ENCODE measurements around the gene SRRM2.

SRRM2 gene
- total RNA-seq: 46.9 to 632 (median 149) reads per million in 17 experiments

GRCh38 chr16:2752035-2752849 lies at the start of gene SRRM2:
Gene SRRM2, plus strand, starts transcription at chr16:2752638. Its CDS starts 3,727 bp downstream, at chr16:2756365.
- DNase-seq: peak; percentile 97 to 99 (median 98)

- DNase-seq: no peak
These were observed 49.3 kb upstream of the SRRM2 start for GRCh38 chr16:2702871-2703745.

DNA sequence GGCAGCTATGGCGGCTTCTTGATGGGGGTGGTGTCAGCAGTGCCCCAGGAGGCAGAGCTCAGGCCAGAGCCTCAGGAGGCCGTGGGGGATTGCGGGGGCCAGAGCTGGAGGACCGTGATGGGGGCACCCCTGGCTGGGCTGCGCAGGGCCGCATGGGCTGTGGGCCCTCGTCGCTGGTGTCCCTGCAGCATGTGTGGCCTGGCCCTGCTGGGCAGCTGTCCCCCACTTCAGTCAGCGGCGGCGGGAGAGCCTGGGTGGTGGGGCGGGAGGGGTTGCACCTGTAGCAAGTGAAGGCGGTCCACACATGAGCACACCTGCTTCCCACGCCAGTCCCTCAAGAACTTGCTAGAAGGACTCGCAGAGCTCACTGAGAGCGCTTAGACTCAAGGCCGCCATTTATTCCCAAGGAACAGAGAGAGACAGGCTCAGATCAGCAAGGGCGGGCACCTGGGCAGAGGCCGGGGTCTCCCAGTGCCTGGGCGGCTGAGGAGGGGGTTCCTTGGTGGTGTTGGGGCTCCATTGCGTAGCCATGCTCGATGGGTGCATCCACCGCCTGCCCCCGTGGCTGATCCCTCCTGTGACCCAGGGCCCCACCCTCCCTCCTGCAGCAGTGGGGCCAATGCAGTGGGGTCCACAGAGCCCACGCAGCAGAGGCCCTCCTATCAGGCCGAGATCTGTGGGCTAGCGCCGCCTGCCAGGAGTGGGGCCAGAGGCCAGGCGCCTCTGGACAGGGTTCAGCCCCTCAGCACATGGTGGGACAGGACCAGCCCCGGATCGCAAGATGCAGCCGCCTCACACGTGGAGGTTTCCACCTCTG lies 48.1 kb upstream of the SRRM2 start:
- DNase-seq: no peak

DNA sequence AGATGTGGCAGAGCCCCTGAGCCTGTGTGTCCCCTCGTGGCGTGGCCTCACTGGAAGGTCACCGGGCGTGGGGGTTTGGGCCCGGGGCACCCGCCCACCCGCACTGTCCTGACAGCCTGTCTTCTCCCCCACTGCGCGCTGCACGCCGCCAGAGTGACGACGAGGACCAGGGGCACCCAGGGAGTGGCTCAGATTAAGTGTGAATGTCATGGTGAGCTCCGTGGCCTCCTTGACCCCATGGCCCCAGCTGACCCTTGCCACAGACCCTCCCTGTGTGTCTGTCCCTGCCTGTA lies 47.5 kb upstream of the SRRM2 start:
- no peak for DNase-seq

- DNase-seq: no peak
These were observed 47.1 kb upstream of the SRRM2 start for GRCh38 chr16:2705351-2705750.

GRCh38 chr16:2706085-2706484 lies 46.4 kb upstream of the SRRM2 start:
- DNase-seq: no peak

DNA sequence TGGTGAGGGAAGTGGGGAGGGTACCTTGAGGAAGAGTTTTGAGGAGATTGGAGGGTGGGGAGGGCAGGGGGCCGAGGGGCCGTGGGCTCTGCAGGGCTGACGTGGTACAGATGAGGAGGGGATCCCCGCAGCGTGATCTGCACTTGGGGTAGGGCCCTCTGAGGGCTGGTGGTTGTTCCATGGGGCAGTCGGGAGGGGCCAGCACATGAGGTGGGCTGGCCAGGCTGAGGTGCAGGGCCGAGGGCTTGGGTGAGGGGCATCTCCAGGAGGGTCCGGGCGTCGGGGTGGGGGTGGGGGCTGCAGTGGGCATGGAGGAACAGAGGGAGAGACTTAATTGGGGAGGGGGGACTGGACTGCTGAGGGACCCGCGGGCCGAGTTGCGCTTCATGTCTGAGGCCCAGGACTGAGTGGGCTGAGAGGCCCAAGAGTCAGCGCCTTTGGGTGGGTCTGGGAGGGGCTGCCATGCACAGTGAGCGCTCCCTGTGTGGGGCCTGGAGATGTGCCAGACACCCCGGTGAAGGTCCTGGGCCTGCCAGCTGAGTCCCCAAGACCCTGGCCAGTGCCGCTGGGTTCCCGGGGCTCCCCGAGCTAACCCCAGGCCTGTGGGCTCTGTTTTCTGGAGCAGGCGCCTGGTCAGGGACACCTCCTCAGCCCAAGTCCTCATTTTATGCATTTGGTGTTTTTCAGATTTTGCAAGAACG lies 45.7 kb upstream of the SRRM2 start:
- no peak for DNase-seq

DNA sequence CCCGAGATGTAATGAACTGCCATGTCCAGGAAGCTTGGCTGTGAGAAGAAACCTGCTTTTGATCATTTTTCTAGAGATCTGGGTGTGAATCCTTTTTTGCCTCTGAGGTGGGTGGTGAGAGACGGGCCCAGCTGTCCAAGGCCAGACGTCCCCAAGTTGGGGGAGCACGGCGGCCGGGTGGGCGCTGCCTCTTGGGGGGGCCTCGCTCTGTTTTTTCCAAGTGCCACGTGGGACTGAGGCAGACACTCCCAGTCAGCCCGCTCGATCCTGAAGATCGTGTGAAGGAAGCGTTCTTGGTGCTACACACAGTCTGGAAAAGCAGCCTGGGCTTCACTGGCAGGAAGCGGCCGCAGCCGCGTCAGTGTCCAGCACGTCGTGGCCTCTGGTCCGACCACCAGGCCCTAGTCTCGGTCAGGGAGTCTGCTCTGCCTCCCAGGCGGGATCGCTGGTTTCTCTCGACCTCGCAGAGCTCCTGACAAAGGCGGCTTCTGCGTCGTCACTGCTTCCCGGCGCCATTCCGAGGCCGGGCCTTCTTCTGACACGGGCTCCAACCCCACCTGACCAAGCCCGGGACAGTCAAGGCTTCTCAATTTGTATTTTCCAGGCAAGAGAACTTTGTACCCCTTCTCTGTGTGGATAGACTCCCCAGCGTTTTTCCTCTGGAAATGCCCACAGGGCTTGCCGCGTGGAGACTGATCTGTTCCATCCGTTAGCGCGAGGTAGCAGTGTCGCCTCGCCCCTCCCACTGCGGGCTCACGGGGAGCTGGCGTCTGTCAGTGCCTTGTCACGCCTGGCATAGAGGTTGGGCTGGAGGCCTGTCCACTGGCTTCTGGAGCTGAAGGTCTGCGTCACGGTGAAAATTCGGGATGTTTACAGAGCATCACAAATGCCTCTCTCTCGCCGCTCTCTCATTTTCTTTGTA lies 44.8 kb upstream of the SRRM2 start:
- DNase-seq: no peak

- no peak for DNase-seq
These were observed 44.2 kb upstream of the SRRM2 start for GRCh38 chr16:2708290-2708639.

GRCh38 chr16:2708955-2709587 lies 43.4 kb upstream of the SRRM2 start:
- no peak for DNase-seq

DNA sequence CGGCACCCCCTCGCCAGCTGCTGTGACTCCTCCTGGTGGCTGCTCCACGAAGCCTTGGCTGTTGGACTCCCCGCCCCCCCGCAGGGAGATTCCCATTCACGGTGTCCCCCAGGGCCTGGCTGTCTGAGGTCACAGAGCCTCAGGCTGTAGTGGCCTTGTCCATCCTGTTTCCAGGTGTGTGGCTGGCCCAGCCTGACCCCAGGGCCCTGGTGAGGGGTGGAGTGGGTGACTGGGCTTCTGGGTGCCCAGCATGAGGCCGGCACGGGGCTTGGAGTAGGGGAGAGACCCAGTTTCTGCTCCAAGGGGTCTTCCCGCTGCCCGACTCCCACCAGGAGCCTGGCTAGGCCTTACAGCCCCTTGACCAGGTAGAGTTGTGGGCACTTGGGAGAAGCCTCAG lies 42.9 kb upstream of the SRRM2 start:
- DNase-seq: no peak

GRCh38 chr16:2710021-2710710 lies 42.3 kb upstream of the SRRM2 start:
- DNase-seq: no peak

DNA sequence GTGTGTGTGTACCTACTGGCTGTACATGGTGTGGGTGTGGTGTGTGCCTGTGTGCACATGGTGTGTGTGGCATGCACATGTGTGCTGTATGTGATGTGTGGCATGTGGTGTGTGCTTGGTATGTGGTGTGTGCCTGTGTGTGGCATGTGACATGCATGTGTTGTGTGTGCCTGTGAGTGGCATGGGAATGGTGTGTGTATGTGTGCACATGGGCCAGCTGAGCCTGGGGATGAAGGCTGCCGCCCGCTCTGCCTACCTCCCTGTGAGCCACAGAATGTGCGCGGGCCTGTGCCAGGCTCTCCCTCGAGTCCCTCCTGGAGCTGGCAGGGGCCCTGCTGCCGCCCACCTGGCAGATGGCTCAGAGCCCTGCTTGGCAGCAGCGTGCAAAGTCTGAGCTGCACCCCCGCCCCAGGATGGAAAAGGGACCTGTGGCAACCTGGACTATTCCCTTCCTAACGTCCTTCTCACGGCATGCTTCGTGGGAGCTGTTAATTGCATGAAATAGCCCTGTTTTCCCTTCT lies 41.7 kb upstream of the SRRM2 start:
- no peak for DNase-seq

DNA sequence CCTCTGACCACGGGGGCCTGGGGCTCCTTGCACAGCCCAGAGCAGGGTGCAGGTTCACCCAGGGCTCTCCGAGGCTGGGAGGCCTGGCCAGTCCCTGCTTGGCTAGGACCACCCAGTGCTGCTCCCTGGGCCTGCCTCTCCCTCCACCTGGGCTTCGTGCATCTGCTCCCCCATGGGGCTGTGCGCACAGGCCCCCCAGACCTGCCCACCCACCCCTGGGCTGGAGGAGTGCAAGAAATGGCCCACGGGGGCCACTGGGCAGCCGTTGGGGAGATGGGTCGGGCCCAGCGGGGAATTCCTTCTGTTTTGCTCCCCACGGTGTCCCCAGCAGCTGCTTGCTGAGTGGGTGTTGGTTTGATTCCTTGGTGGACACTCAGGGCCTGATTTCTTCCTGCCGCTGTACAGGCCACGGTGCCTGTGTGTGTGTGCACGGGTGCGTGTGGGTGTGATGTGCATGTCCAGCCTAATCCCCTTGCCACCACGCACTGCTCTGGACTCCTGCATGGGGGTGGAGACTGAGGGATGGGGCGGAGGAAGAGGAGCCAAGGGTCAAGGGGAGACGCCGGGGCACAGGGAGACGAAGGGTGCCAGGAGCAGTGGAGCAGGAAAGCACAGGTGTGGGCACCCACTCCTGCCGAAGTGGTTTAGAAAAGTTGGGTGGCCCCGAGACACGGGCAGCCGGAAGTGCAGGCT lies 40.9 kb upstream of the SRRM2 start:
- DNase-seq: no peak

- no peak for DNase-seq
These were observed 40.4 kb upstream of the SRRM2 start for GRCh38 chr16:2712063-2712441.

- DNase-seq: no peak
These were observed 39.9 kb upstream of the SRRM2 start for GRCh38 chr16:2712546-2712945.

GRCh38 chr16:2713523-2713922 lies 38.9 kb upstream of the SRRM2 start:
- peak in 3 of 4 experiments; percentile 15 to 21 (median 21) for DNase-seq

- no peak for DNase-seq
These were observed 38.3 kb upstream of the SRRM2 start for GRCh38 chr16:2713985-2714774.

All from suppressor macrophage (primary cell).